Thyroid gland (tissue), 4 donors: ENCODE measurements around the gene CARD11. TPM values are rescaled to one million over a fixed set of nuclear protein-coding genes. Genes with fewer than 3 reads are reported as not detected.

Source experiments
- DNase-seq, 2 donors: peaks; one replicate each; pipeline ENCODE4 v3.0.0-alpha.2; 2019
- H3K27ac ChIP-seq, 3 donors: fragments of 200-600 bp; sonication (generic); 1 replicate in 2 of 3; 2 replicates in 1 of 3; pipeline ENCODE4 v1.5.1; 2016 to 2019; ENCODE audit warnings: mild to moderate bottlenecking in 1 of 3, moderate library complexity in 1 of 3
- H3K27me3 ChIP-seq: fragments of 200-600 bp; sonication (generic); one replicate; pipeline ENCODE4 v1.5.1; 2019
- H3K36me3 ChIP-seq, 2 donors: fragments of 200-600 bp; sonication (generic); one replicate each; pipeline ENCODE4 v1.5.1; 2016 to 2019
- H3K4me1 ChIP-seq, 2 donors: fragments of 200-600 bp; sonication (generic); one replicate each; pipeline ENCODE4 v1.5.1; 2017 to 2019
- H3K4me3 ChIP-seq, 3 donors: fragments of 200-600 bp; sonication (generic); replicated peaks in 1 of 3; 1 replicate in 2 of 3; 2 replicates in 1 of 3; pipeline ENCODE4 v1.5.1; 2016; ENCODE audit warnings: mild to moderate bottlenecking in 1 of 3
- H3K9me3 ChIP-seq: fragments of 200-600 bp; sonication (generic); one replicate; pipeline ENCODE4 v1.5.1; 2017
- CTCF ChIP-seq, 6 experiments: fragments of 200-600 bp in 3 of 6; fragments of 450-650 bp in 3 of 6; sonication (generic) in 3 of 6; IDR thresholded peaks; one replicate each; pipeline ENCODE4 v1.5.1; 2016 to 2019; ENCODE audit warnings: antibody characterized with exemption in 6 of 6, mild to moderate bottlenecking in 2 of 6, inconsistent platforms in 1 of 6, moderate library complexity in 1 of 6
- POLR2A ChIP-seq, 2 donors: fragments of 450-650 bp; IDR thresholded peaks; one replicate each; pipeline ENCODE4 v1.6.1; 2017; ENCODE audit warnings: antibody characterized with exemption in 2 of 2, mild to moderate bottlenecking in 2 of 2, moderate library complexity in 1 of 2
- WGBS, 2 donors: methylation state at CpG; one replicate each; pipeline ENCODE4 v1.1.5; 2017; 5-methylcytosine and 5-hydroxymethylcytosine counted together
- intact Hi-C: fragments of 100-400 bp; cut with DNase I; formaldehyde crosslinking; loops from one replicate; pipeline ENCODE4 v1.15.1; 2023
- total RNA-seq, 4 donors: library from RNA; depleted of rRNA; stranded (reverse); fragments of >200 nt; gene quantifications; one replicate each; pipeline ENCODE4 v1.2.3, GENCODE V29; 2016

CARD11 gene
- total RNA-seq, 4 donors from 2014 or later = 0.45 to 7.7 (median 1.9) TPM

DNA sequence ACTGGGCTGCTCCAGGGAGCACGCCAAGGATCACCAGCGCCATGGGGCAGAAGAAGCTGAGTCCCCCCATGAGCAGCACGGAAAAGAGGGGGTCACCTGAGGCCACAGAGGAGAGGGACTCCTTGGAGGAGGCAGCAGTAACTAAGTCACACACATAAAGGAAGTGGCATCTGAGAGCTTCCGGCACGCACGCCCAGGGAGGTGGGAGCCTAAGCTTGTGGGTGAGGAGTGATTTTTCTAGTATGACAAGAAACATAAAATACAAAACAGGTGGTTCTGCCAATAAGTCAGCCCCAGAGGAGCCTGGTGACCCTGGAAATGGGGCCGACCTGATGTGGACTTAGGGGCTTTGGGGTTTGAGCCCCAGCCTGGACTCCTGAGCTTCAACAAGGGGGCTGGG is 60.8 kb downstream of the CARD11 start:
- peak in 1 of 2 donors; percentile 13 for DNase-seq
- Histone ChIP-seq H3K27ac (no peak overlapping the region), H3K4me3 (no peak overlapping the region), H3K36me3 (no peaks in the 10 kb centered on the region), H3K9me3 (no peaks in the 10 kb centered on the region), H3K27me3 (no peaks in the 10 kb centered on the region), H3K4me1 (peaks cover 4 to 10% of the 10 kb centered on the region in 2 donors)
- 84 to 92% methylated on average over 7 of the region's 7 CpGs for WGBS, 2 donors
- intact Hi-C loops = no loop called here
- TF ChIP-seq CTCF (IDR thresholded peaks at IDR 0.05) (no peak), POLR2A (IDR thresholded peaks at IDR 0.05) (no peak)

DNA sequence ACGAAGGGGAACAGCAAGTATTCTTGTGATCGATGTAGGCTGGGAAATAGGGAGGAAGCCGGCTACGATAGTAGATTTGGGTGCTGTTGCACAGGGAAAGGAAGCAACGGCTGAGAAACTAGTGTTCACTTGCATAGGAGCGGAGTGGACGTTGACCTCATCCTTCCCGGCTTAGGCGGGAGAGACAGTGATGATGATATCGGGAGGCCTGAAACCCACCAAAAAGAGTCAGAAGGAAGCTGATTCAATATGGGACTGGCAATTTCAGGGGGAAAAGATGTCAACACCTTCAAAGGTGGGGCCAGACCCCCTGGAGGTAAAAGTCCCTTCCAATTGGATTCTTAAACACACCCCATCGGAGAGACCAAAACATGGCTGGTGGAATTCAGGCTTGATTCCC is 61.3 kb downstream of the CARD11 start:
- intact Hi-C loops = no loop called here
- TF ChIP-seq POLR2A (IDR thresholded peaks at IDR 0.05) = no peak
- TF ChIP-seq CTCF (IDR thresholded peaks at IDR 0.05) = no peak
- H3K4me3 ChIP-seq = no peak overlapping the region
- H3K27ac ChIP-seq = no peak overlapping the region
- no peak for DNase-seq
- no peaks in the 10 kb centered on the region for H3K36me3 ChIP-seq
- peaks cover 4 to 10% of the 10 kb centered on the region in 2 donors for H3K4me1 ChIP-seq
- no peaks in the 10 kb centered on the region for H3K27me3 ChIP-seq
- WGBS, 2 donors = 92 to 95% methylated on average over 11 of the region's 11 CpGs
- no peaks in the 10 kb centered on the region for H3K9me3 ChIP-seq

DNA sequence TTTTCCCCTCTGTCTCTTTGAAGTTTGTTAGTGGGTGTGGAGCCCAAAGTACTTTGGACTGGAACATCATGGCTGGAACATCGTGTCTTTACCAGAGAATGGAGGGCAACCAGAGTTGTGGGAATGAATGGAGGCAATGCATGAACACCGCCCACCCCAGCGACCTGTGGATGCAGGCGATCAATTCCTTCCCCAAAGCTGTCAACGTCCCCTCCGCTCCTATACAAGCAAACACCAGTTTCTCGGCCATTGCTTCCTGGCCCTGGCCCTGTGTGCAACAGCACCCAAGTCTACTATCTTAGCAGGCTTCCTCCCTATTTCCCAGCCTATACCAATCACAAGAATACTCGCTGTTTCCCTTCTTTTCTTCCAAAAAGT is 62.6 kb downstream of the CARD11 start:
- Histone ChIP-seq H3K4me3 (no peak overlapping the region), H3K27ac (no peak overlapping the region), H3K36me3 (no peaks in the 10 kb centered on the region), H3K4me1 (peaks cover 4 to 10% of the 10 kb centered on the region in 2 donors), H3K27me3 (no peaks in the 10 kb centered on the region), H3K9me3 (no peaks in the 10 kb centered on the region)
- no peak for DNase-seq
- intact Hi-C loops = no loop called here
- WGBS, 2 donors = 84 to 91% methylated on average over 8 of the region's 8 CpGs
- TF ChIP-seq POLR2A (IDR thresholded peaks at IDR 0.05) (no peak), CTCF (IDR thresholded peaks at IDR 0.05) (no peak)

- Histone ChIP-seq H3K27me3 (no peaks in the 10 kb centered on the region), H3K9me3 (no peaks in the 10 kb centered on the region), H3K27ac (no peak overlapping the region), H3K4me1 (peaks cover 4 to 10% of the 10 kb centered on the region in 2 donors), H3K4me3 (no peak overlapping the region), H3K36me3 (no peaks in the 10 kb centered on the region)
- no peak for TF ChIP-seq CTCF (IDR thresholded peaks at IDR 0.05)
- TF ChIP-seq POLR2A (IDR thresholded peaks at IDR 0.05) = no peak
- intact Hi-C loops = no loop called here
- no peak for DNase-seq
- 84 to 86% methylated on average over 20 to 27 of the region's 27 CpGs for WGBS, 2 donors
Observed at GRCh38 chr7:2980401-2981102, 63.1 kb downstream of the CARD11 start.

- no peaks in the 10 kb centered on the region for H3K27me3 ChIP-seq
- H3K36me3 ChIP-seq = no peaks in the 10 kb centered on the region
- TF ChIP-seq CTCF (IDR thresholded peaks at IDR 0.05) (no peak), POLR2A (IDR thresholded peaks at IDR 0.05) (no peak)
- H3K9me3 ChIP-seq = no peaks in the 10 kb centered on the region
- H3K4me1 ChIP-seq = peaks cover 4 to 10% of the 10 kb centered on the region in 2 donors
- whole genome bisulfite sequencing, 2 donors = 77 to 87% methylated on average over 13 of the region's 13 CpGs
- intact Hi-C loops = no loop called here
- H3K4me3 ChIP-seq = no peak overlapping the region
- H3K27ac ChIP-seq = no peak overlapping the region
- DNase-seq = no peak
Observed at GRCh38 chr7:2979951-2980350, 63.7 kb downstream of the CARD11 start.
